CD4-positive, alpha-beta memory T cell (primary cell): Measurements from ENCODE around the gene TMEM135. TPM values are rescaled to one million over a fixed set of nuclear protein-coding genes. Genes with fewer than 3 reads are reported as not detected.

ENCODE experiments used
- CTCF ChIA-PET: fragments of 350-600 bp; sonication (Branson Sonifier 250); formaldehyde crosslinking; loops from one replicate; lab custom pipeline; 2021; ENCODE audit warnings: inconsistent platforms; ENCODE audit not compliant: partially characterized antibody; lab: Charles Lee
- POLR2A ChIA-PET: fragments of 350-600 bp; sonication (Branson Sonifier 250); formaldehyde crosslinking; loops from one replicate; lab custom pipeline; 2021; ENCODE audit not compliant: partially characterized antibody; lab: Charles Lee
- DNase-seq, 5 donors: peaks; one replicate each; pipeline versions ENCODE4 v3.0.0 to v3.0.0-alpha.2; 2020 to 2022; ENCODE audit warnings: mixed read lengths in 1 of 5
- H3K27ac ChIP-seq: one replicate; pipeline ENCODE4 v1.7.0; 2013; ENCODE audit warnings: low read depth, low read length
- H3K27me3 ChIP-seq: 2 replicates; pipeline ENCODE4 v1.7.0; 2013; ENCODE audit warnings: mild to moderate bottlenecking, low read length, moderate library complexity; ENCODE audit not compliant: insufficient read depth
- H3K36me3 ChIP-seq: 2 replicates; pipeline ENCODE4 v1.7.0; 2013; ENCODE audit warnings: mild to moderate bottlenecking, low read length, moderate library complexity; ENCODE audit not compliant: insufficient read depth
- H3K4me1 ChIP-seq: 2 replicates; pipeline ENCODE4 v1.7.0; 2013; ENCODE audit warnings: mild to moderate bottlenecking, low read length, moderate library complexity; ENCODE audit not compliant: insufficient read depth
- H3K4me3 ChIP-seq, 2 donors: one replicate each; pipeline ENCODE4 v1.7.0; 2013; ENCODE audit warnings: low read length in 2 of 2, mild to moderate bottlenecking in 1 of 2
- H3K9me3 ChIP-seq, 2 donors: one replicate each; pipeline ENCODE4 v1.7.0; 2013; ENCODE audit warnings: low read length in 2 of 2, control low read depth in 1 of 2; ENCODE audit not compliant: control insufficient read depth in 1 of 2
- H3K27ac Mint-ChIP-seq, 7 donors: one replicate each; pipeline ENCODE4 v1.8.0; 2020 to 2021; ENCODE audit warnings: mixed read lengths in 7 of 7, mild to moderate bottlenecking in 6 of 7, inconsistent platforms in 3 of 7, moderate library complexity in 3 of 7
- H3K27me3 Mint-ChIP-seq, 2 donors: one replicate each; pipeline ENCODE4 v1.8.0; 2020 to 2021; ENCODE audit warnings: mixed read lengths in 2 of 2
- H3K36me3 Mint-ChIP-seq, 2 donors: one replicate each; pipeline ENCODE4 v1.8.0; 2020 to 2021; ENCODE audit warnings: mixed read lengths in 2 of 2, inconsistent platforms in 1 of 2, mild to moderate bottlenecking in 1 of 2
- H3K4me1 Mint-ChIP-seq, 4 donors: one replicate each; pipeline ENCODE4 v1.8.0; 2020 to 2021; ENCODE audit warnings: mixed read lengths in 4 of 4, mild to moderate bottlenecking in 1 of 4
- H3K4me3 Mint-ChIP-seq, 8 donors: one replicate each; pipeline ENCODE4 v1.8.0; 2020 to 2021; ENCODE audit warnings: mixed read lengths in 8 of 8, mild to moderate bottlenecking in 7 of 8, moderate library complexity in 6 of 8, inconsistent platforms in 3 of 8
- H3K9me3 Mint-ChIP-seq, 8 donors: one replicate each; pipeline ENCODE4 v1.8.0; 2020 to 2021; ENCODE audit warnings: mixed read lengths in 8 of 8, mild to moderate bottlenecking in 5 of 8, inconsistent platforms in 3 of 8, moderate library complexity in 1 of 8
- intact Hi-C: fragments of 100-400 bp; cut with micrococcal nuclease; formaldehyde crosslinking; loops from one replicate; pipeline ENCODE4 v1.15.1; 2023
- polyA plus RNA-seq, 2 donors: library from polyadenylated mRNA; unstranded; fragments of 300-500 nt; fragmentation: Illumina TruSeq; gene quantifications; one replicate each; pipeline ENCODE4 v1.2.3, GENCODE V29; 2021
- total RNA-seq, 2 experiments: library from RNA; stranded (reverse); gene quantifications; one replicate each; pipeline ENCODE4 v1.2.3, GENCODE V29; 2021

Gene TMEM135
- total and polyA plus RNA-seq, 4 experiments from 2014 or later: 6.6 to 12.4 (median 10.2) TPM

GRCh38 chr11:87353771-87354345 lies 316.1 kb downstream of the TMEM135 start:
- no peak for DNase-seq
- no peaks in the 10 kb centered on the region for H3K27me3 ChIP-seq
- no peak overlapping the region for H3K27ac ChIP-seq
- Mint-ChIP-seq H3K36me3 (no peaks in the 10 kb centered on the region), H3K4me3 (no peak overlapping the region), H3K9me3 (no peaks in the 10 kb centered on the region), H3K27me3 (peaks cover 4 to 6% of the 10 kb centered on the region in 2 donors), H3K4me1 (peaks cover 7 to 14% (median 11%) of the 10 kb centered on the region in 4 donors), H3K27ac (peak overlapping the region in 1 of 7 donors; percentile 12)
- H3K9me3 ChIP-seq: no peaks in the 10 kb centered on the region
- peaks cover 9% of the 10 kb centered on the region for H3K4me1 ChIP-seq
- CTCF ChIA-PET: interaction anchor here (0.7 to 6.0 kb wide), 13 partner anchors 9 to 1198 kb away, joined by 3 to 85 read pairs (median 4); no protein-coding TSS in a partner anchor
- intact Hi-C loops: loop anchor here (1.0 kb wide), 1 partner anchor 415 kb away; no protein-coding TSS in a partner anchor
- no peak overlapping the region for H3K4me3 ChIP-seq
- POLR2A ChIA-PET: no interaction called here
- no peaks in the 10 kb centered on the region for H3K36me3 ChIP-seq

- no peaks in the 10 kb centered on the region for H3K36me3 ChIP-seq
- Mint-ChIP-seq H3K4me1 (peaks cover 7 to 14% (median 11%) of the 10 kb centered on the region in 4 donors), H3K9me3 (no peaks in the 10 kb centered on the region), H3K4me3 (no peak overlapping the region), H3K36me3 (no peaks in the 10 kb centered on the region), H3K27me3 (peaks cover 4 to 6% of the 10 kb centered on the region in 2 donors), H3K27ac (no peak overlapping the region)
- no peaks in the 10 kb centered on the region for H3K9me3 ChIP-seq
- intact Hi-C loops: no loop called here
- peaks cover 9% of the 10 kb centered on the region for H3K4me1 ChIP-seq
- no peak for DNase-seq
- ChIA-PET POLR2A (no interaction called here), CTCF (interaction anchor here (1.4 to 6.0 kb wide), 3 partner anchors 60 to 1191 kb away, joined by 3 to 85 read pairs (median 4); no protein-coding TSS in a partner anchor)
- no peaks in the 10 kb centered on the region for H3K27me3 ChIP-seq
- no peak overlapping the region for H3K27ac ChIP-seq
- no peak overlapping the region for H3K4me3 ChIP-seq
Measured at GRCh38 chr11:87355596-87355995, 317.9 kb downstream of the TMEM135 start.

- H3K27ac ChIP-seq: no peak overlapping the region
- CTCF ChIA-PET: interaction anchor here (1.4 to 6.0 kb wide), 3 partner anchors 59 to 1190 kb away, joined by 3 to 85 read pairs (median 4); no protein-coding TSS in a partner anchor
- intact Hi-C loops: no loop called here
Measured at GRCh38 chr11:87356428-87356827, 318.7 kb downstream of the TMEM135 start.

GRCh38 chr11:87358461-87358860 lies 320.7 kb downstream of the TMEM135 start:
- intact Hi-C loops: no loop called here
- no peaks in the 10 kb centered on the region for H3K27me3 Mint-ChIP-seq

More at GRCh38 chr11:87356428-87356827, 318.7 kb downstream of the TMEM135 start:
- H3K4me3 ChIP-seq: no peak overlapping the region
- no peaks in the 10 kb centered on the region for H3K27me3 ChIP-seq
- Mint-ChIP-seq H3K27ac (no peak overlapping the region), H3K9me3 (no peaks in the 10 kb centered on the region), H3K27me3 (peaks cover 4 to 6% of the 10 kb centered on the region in 2 donors), H3K4me3 (no peak overlapping the region), H3K4me1 (peaks cover 7 to 14% (median 11%) of the 10 kb centered on the region in 4 donors), H3K36me3 (no peaks in the 10 kb centered on the region)
- no peak for DNase-seq
- POLR2A ChIA-PET: no interaction called here
- no peaks in the 10 kb centered on the region for H3K9me3 ChIP-seq
- peaks cover 9% of the 10 kb centered on the region for H3K4me1 ChIP-seq
- H3K36me3 ChIP-seq: no peaks in the 10 kb centered on the region

GRCh38 chr11:87359401-87359800 lies 321.7 kb downstream of the TMEM135 start:
- Histone ChIP-seq H3K4me3 (no peak overlapping the region), H3K4me1 (no peaks in the 10 kb centered on the region), H3K27me3 (no peaks in the 10 kb centered on the region), H3K36me3 (no peaks in the 10 kb centered on the region), H3K27ac (no peak overlapping the region), H3K9me3 (no peaks in the 10 kb centered on the region)
- H3K27ac Mint-ChIP-seq: no peak overlapping the region
- peaks cover 0 to 2% (median 0%) of the 10 kb centered on the region in 4 donors for H3K4me1 Mint-ChIP-seq
- no peak for DNase-seq
- H3K4me3 Mint-ChIP-seq: no peak overlapping the region
- ChIA-PET POLR2A (no interaction called here), CTCF (no interaction called here)
- no peaks in the 10 kb centered on the region for H3K9me3 Mint-ChIP-seq
- no peaks in the 10 kb centered on the region for H3K27me3 Mint-ChIP-seq
- H3K36me3 Mint-ChIP-seq: no peaks in the 10 kb centered on the region
- intact Hi-C loops: no loop called here

More at GRCh38 chr11:87358461-87358860, 320.7 kb downstream of the TMEM135 start:
- CTCF ChIA-PET: interaction anchor here (1.1 kb wide), 1 partner anchor 61 kb away, joined by 4 read pairs; no protein-coding TSS in a partner anchor
- no peaks in the 10 kb centered on the region for H3K27me3 ChIP-seq
- H3K36me3 Mint-ChIP-seq: no peaks in the 10 kb centered on the region
- no peak overlapping the region for H3K27ac Mint-ChIP-seq
- POLR2A ChIA-PET: no interaction called here
- no peak for DNase-seq
- no peaks in the 10 kb centered on the region for H3K9me3 ChIP-seq
- H3K9me3 Mint-ChIP-seq: no peaks in the 10 kb centered on the region
- H3K4me1 ChIP-seq: no peaks in the 10 kb centered on the region
- no peaks in the 10 kb centered on the region for H3K36me3 ChIP-seq
- no peak overlapping the region for H3K4me3 ChIP-seq
- no peak overlapping the region for H3K27ac ChIP-seq
- H3K4me1 Mint-ChIP-seq: peaks cover 0 to 3% (median 2%) of the 10 kb centered on the region in 4 donors
- H3K4me3 Mint-ChIP-seq: no peak overlapping the region

GRCh38 chr11:87361891-87362290 lies 324.2 kb downstream of the TMEM135 start:
- ChIA-PET CTCF (interaction anchor here (1.4 to 1.7 kb wide), 2 partner anchors 8 to 10 kb away, joined by 3 to 6 read pairs; no protein-coding TSS in a partner anchor), POLR2A (no interaction called here)
- Mint-ChIP-seq H3K4me3 (no peak overlapping the region), H3K36me3 (no peaks in the 10 kb centered on the region), H3K27me3 (peaks cover 0 to 3% of the 10 kb centered on the region in 2 donors), H3K4me1 (no peaks in the 10 kb centered on the region), H3K27ac (no peak overlapping the region), H3K9me3 (no peaks in the 10 kb centered on the region)
- Histone ChIP-seq H3K9me3 (no peaks in the 10 kb centered on the region), H3K27ac (no peak overlapping the region), H3K4me3 (no peak overlapping the region), H3K27me3 (no peaks in the 10 kb centered on the region), H3K36me3 (no peaks in the 10 kb centered on the region), H3K4me1 (no peaks in the 10 kb centered on the region)
- intact Hi-C loops: no loop called here
- DNase-seq: no peak

GRCh38 chr11:87366346-87366745 lies 328.6 kb downstream of the TMEM135 start:
- POLR2A ChIA-PET: no interaction called here
- Histone ChIP-seq H3K9me3 (no peaks in the 10 kb centered on the region), H3K27ac (no peak overlapping the region), H3K4me3 (no peak overlapping the region), H3K4me1 (no peaks in the 10 kb centered on the region), H3K36me3 (no peaks in the 10 kb centered on the region), H3K27me3 (no peaks in the 10 kb centered on the region)
- no peak for DNase-seq
- H3K4me1 Mint-ChIP-seq: no peaks in the 10 kb centered on the region
- intact Hi-C loops: no loop called here
- H3K27ac Mint-ChIP-seq: no peak overlapping the region
- no peak overlapping the region for H3K4me3 Mint-ChIP-seq
- no peaks in the 10 kb centered on the region for H3K36me3 Mint-ChIP-seq
- CTCF ChIA-PET: interaction anchor here (0.6 kb wide), 1 partner anchor 54 kb away, joined by 3 read pairs; no protein-coding TSS in a partner anchor
- H3K27me3 Mint-ChIP-seq: peaks cover 3 to 10% of the 10 kb centered on the region in 2 donors
- no peaks in the 10 kb centered on the region for H3K9me3 Mint-ChIP-seq
